ENCODE data around the gene SLC25A21.
A peak's percentile ranks its signal among the peaks of the same experiment; 100 is the strongest.
"Not testable (repeated sequence)": the region's sequence is repeated elsewhere in the genome, so short reads cannot be mapped to it uniquely, and the experiment has no call there.

Gene SLC25A21

DNA sequence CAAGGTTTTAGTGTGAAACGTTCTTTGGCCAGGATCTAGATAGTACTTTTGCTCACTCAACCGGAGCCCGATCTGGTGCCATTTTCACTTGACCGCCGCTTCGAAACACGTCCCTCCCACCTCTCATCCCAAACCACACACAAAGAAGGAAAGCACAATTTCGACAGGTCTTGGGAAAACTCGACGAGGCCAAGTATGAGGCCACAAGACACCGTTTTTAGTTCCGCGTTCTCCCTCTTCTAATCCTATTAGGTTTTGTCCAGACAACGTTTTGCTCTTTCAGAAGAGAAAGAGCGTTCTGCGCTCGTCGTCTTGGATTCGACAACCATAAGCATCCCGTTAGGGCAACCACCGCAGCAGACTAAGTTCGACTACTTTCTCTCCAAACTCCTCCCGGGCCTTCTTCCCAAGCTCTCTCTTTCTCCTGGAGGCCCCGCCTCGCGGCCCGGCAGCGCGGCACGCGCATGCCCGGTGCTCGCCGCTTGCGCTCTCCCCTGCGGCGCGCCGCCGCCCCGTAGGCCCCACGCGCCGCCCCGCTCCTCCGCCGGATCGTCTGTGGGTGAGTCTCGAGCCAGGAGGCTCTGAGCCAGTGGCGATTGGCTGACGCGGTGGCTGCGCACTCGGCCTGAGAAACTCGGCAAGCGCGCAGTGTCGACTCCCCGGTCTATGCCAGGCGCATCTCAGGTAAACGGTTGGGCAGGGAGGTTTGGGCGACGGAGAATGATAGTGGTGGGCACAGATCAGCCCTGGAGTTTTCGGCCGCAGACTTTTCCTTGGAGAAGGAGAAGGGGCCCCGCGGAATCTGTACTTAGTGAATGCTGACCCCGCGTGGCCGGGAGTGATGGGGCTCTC, 25.2 kb upstream of the SLC25A21 start, which contains the start of gene MIPOL1:
MIPOL1 (plus strand) TSS at position 517 of the 852 bp plus-strand sequence. CDS start 49,952 bp downstream, outside the sequence.
- Mint-ChIP-seq H3K27ac (no peak within 1 kb of the TSS), H3K36me3 (ENCODE audit: low read depth) (no peaks in the 10 kb centered on the region), H3K27me3 (peaks cover 31% of the 10 kb centered on the region), H3K4me3 (peak within 1 kb of the TSS; percentile 73), H3K9me3 (no peaks in the 10 kb centered on the region), H3K4me1 (ENCODE audit: low read depth) (peaks cover 14% of the 10 kb centered on the region)
- intact Hi-C loops (cut with micrococcal nuclease): no loop called here

DNA sequence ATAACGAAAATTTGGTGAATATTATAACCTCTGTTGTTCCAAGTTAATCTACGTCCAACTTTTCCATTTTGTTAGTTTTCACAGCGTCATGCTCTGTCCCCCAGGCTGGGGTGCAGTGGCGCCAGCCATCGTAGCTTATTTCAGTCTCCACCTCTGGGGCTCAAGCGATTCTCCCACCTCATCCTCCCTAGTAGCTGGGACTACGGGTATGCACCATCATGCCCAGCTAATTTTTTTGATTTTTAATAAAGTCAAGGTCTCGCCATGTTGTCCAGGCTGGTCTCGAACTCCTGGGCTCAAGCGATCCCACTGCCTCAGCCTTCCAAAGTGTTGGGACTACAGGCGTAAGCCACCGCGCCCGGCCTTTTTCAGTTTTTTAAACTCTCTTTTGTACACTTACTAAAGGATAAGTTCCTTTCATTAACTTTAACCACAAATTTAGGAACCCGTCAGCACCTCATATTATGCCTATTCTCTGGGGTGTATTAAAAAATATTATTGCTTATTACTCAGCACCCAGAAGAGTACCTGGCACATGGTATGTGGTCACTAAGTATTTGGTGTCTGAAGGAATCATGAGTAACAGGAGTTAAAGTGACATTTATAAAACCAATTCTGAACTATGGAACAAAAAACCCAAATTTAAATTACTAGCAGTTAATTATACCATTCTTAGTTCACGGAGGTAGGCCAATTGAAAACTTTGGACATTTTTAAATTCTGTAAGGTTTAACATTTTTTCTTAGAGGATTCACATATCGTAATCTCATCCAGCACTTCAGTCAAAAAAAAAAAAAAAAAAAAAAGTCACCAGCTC, 24.4 kb upstream of the SLC25A21 start:
- intact Hi-C loops (cut with micrococcal nuclease): no loop called here
- Mint-ChIP-seq H3K9me3 (no peaks in the 10 kb centered on the region), H3K4me1 (ENCODE audit: low read depth) (peaks cover 14% of the 10 kb centered on the region), H3K27ac (no peak overlapping the region), H3K4me3 (peak overlapping the region; percentile 73), H3K27me3 (peaks cover 31% of the 10 kb centered on the region), H3K36me3 (ENCODE audit: low read depth) (no peaks in the 10 kb centered on the region)

DNA sequence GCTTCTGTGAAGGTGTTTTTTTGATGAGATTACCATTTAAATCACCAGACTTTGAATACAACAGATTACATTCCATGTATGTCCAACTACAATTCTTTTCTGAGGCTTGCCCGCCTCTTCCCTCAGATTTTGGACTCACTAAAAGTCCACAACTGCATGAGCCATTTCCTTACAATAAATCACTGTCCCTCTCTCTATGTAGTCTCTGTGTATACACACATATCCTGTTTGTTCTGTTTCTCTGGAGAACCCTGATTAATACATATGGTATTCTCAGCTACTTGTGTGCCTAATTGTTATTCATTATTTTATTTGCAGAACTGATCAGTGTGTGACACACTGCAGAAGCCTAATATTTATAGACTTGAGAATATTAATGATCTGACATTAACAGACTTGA, 22.9 kb upstream of the SLC25A21 start:
- Mint-ChIP-seq H3K9me3 (no peaks in the 10 kb centered on the region), H3K36me3 (ENCODE audit: low read depth) (no peaks in the 10 kb centered on the region), H3K4me3 (no peak overlapping the region), H3K27me3 (peaks cover 31% of the 10 kb centered on the region), H3K27ac (no peak overlapping the region), H3K4me1 (ENCODE audit: low read depth) (peaks cover 14% of the 10 kb centered on the region)
- intact Hi-C loops (cut with micrococcal nuclease): no loop called here

DNA sequence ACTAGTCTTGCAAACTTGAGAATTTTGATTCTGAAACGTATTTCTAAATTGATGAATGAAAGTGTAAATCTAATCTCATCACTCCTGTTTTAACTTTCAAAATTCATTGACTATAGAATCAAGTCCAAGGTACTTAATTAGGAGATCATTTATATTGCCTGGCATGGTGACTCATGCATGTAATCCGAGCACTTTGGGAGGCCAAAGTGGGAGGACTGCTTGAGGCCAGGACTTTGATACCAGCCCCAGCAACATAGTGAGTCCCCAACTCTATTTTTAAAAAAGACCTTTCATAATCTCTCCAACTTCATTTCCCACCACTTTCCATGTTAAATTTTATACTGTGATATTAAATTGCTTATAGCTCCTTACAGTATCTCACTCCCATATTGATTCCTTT, 22.3 kb upstream of the SLC25A21 start:
- Mint-ChIP-seq H3K27ac (no peak overlapping the region), H3K4me3 (no peak overlapping the region), H3K4me1 (ENCODE audit: low read depth) (peaks cover 14% of the 10 kb centered on the region), H3K36me3 (ENCODE audit: low read depth) (no peaks in the 10 kb centered on the region), H3K9me3 (no peaks in the 10 kb centered on the region), H3K27me3 (peaks cover 31% of the 10 kb centered on the region)
- intact Hi-C loops (cut with micrococcal nuclease): no loop called here

DNA sequence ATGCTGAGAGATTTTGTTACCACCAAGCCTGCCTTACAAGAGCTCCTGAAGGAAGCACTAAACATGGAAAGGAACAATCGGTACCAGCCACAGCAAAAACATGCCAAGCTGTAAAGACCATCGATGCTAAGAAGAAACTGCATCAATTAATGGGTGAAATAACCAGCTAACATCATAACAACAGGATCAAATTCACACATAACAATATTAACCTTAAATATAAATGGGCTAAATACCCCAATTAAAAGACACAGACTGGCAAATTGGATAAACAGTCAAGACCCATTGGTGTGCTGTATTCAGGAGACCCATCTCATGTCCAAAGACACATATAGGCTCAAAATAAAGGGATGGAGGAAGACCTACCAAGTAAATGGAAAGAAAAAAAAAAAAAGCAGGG, 17.3 kb upstream of the SLC25A21 start:
- H3K27ac Mint-ChIP-seq; H3K36me3 Mint-ChIP-seq (ENCODE audit: low read depth): not testable (repeated sequence)

DNA sequence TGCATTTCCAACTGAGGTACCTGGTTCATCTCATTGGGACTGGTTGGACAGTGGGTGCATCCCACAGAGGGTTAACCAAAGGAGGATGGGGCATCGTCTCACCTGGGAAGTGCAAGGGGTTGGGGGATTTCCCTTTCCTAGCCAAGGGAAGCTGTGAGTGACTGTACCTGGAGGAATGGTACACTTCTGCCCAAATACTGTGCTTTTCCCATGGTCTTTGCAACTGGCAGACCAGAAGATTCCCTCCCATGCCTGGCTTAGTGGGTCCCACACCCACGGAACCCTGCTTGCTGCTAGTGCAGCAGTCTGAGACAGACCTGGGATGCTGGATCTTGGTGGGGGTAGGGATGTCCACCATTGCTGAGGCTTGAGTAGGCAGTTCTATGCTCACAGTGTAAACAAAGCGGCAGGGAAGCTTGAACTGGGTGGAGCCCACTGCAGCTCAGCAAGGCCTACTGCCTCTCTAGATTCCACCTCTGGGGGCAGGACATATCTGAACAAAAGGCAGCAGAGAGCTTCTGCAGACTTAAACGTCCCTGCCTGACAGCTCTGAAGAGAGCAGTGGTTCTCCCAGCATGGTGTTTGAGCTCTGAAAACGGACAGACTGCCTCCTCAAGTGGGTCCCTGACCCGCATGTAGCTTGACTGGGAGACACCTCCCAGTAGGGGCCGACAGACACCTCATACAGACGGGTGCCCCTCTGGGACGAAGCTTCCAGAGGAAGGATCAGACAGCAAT, 15.6 kb upstream of the SLC25A21 start:
- H3K27me3 Mint-ChIP-seq; H3K4me3 Mint-ChIP-seq; H3K9me3 Mint-ChIP-seq; intact Hi-C loops (cut with micrococcal nuclease); H3K4me1 Mint-ChIP-seq (ENCODE audit: low read depth); H3K36me3 Mint-ChIP-seq (ENCODE audit: low read depth); H3K27ac Mint-ChIP-seq: not testable (repeated sequence)

More for the DNA sequence above, 17.3 kb upstream of the SLC25A21 start:
- H3K4me1 Mint-ChIP-seq (ENCODE audit: low read depth); H3K9me3 Mint-ChIP-seq; intact Hi-C loops (cut with micrococcal nuclease); H3K27me3 Mint-ChIP-seq; H3K4me3 Mint-ChIP-seq: not testable (repeated sequence)

DNA sequence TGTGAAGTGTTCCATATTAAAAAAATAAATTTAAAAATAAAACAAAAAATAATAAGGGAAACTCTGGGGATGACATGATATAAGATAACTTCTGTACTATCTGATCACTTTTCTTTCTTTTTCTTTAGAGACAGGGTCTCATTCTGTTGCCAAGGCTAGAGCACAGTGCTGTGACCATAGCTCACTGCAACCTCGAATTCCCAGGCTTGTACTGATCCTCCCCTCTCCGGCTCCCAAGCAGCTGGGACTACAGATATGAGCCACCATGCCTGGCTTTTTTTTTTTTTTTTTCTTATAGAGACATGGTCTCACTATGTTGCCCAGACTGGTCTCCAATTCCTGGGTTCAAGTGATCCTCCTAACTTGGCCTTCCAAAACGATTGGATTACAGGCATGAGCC, 14.9 kb upstream of the SLC25A21 start:
- Mint-ChIP-seq H3K36me3 (ENCODE audit: low read depth) (no peaks in the 10 kb centered on the region), H3K4me1 (ENCODE audit: low read depth) (no peaks in the 10 kb centered on the region), H3K27me3 (no peaks in the 10 kb centered on the region), H3K27ac (no peak overlapping the region), H3K9me3 (no peaks in the 10 kb centered on the region), H3K4me3 (no peak overlapping the region)
- intact Hi-C loops (cut with micrococcal nuclease): no loop called here

DNA sequence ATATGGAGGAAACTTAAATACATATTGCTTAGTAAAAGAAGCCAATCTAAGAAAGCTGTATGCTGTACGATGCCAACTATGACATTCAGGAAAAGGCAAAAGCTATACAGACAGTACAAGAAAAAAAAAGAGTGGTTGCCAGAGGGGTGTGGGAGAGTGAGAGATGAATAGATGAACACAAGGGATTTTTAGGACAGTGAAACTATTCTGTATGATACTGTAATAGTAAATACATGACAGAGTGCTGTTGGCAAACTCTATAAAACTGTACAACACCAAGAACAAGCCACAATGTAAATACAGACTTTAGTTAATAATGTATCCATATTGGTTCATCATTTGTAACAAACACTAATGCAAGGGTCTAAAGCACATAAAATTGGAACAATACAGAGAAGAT, 14.5 kb upstream of the SLC25A21 start:
- H3K27me3 Mint-ChIP-seq: no peaks in the 10 kb centered on the region
- H3K4me1 Mint-ChIP-seq (ENCODE audit: low read depth): no peaks in the 10 kb centered on the region
- H3K27ac Mint-ChIP-seq: no peak overlapping the region
- intact Hi-C loops (cut with micrococcal nuclease): no loop called here
- no peaks in the 10 kb centered on the region for H3K9me3 Mint-ChIP-seq
- no peak overlapping the region for H3K4me3 Mint-ChIP-seq
- H3K36me3 Mint-ChIP-seq (ENCODE audit: low read depth): no peaks in the 10 kb centered on the region

DNA sequence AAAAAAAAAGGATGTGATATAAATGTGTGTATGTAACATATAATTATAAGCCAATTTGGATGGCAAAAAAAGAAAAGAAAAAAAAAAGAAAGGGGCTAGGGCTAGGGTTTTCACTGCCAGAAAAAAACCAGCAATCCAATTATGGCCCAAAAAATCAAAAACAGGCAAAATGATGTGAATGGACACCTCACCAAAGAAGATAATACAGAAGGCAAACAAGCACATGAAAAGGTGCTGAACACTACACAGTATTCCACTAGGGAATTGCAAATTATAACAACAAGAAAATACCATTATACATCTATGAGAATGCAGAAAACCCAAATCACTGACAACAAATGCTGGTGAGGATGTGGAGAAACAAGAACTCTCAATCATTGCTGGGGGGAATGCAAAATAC, 13.3 kb upstream of the SLC25A21 start:
- Mint-ChIP-seq H3K4me3 (no peak overlapping the region), H3K27me3 (no peaks in the 10 kb centered on the region), H3K27ac (no peak overlapping the region), H3K36me3 (ENCODE audit: low read depth) (no peaks in the 10 kb centered on the region), H3K4me1 (ENCODE audit: low read depth) (no peaks in the 10 kb centered on the region), H3K9me3 (no peaks in the 10 kb centered on the region)
- intact Hi-C loops (cut with micrococcal nuclease): no loop called here

DNA sequence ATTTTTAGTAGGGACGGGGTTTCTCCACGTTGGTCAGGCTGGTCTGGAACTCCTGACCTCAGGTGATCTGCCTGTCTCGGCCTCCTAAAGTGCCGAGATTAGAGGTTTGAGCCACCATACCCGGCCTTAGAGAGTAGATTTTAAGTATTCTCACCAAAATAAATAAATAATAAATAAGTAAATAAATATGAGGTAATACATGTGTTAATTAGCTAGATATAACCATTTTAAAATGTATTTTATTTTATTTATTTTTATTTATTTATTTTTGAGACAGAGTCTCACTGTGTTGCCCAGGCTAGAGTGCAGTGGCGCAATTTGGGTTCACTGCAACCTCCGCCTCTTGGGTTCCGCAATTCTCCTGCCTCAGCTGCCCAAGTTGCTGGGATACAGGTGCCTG, 12.1 kb upstream of the SLC25A21 start:
- H3K9me3 Mint-ChIP-seq; intact Hi-C loops (cut with micrococcal nuclease); H3K27me3 Mint-ChIP-seq; H3K27ac Mint-ChIP-seq; H3K4me3 Mint-ChIP-seq; H3K36me3 Mint-ChIP-seq (ENCODE audit: low read depth); H3K4me1 Mint-ChIP-seq (ENCODE audit: low read depth): not testable (repeated sequence)

DNA sequence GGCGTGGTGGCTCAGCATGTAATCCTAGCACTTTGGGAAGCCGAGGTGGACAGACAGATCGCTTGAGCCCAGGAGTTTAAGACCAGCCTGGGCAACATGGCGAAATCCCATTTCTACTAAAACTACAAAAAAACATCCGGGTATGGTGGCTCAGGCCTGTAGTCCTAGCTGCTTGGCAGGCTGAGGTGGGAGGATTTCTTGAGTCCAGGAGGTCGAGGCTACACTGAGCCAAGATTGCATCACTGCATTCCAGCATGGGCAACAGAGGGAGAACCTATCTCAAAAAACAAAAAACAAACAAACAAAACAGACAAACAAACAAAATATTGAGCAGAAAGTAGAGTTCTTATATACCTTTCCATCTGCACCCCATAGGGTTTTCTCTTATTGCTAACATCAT, 9.0 kb upstream of the SLC25A21 start:
- no peaks in the 10 kb centered on the region for H3K9me3 Mint-ChIP-seq
- no peaks in the 10 kb centered on the region for H3K36me3 Mint-ChIP-seq (ENCODE audit: low read depth)
- no peaks in the 10 kb centered on the region for H3K4me1 Mint-ChIP-seq (ENCODE audit: low read depth)
- no peak overlapping the region for H3K27ac Mint-ChIP-seq
- intact Hi-C loops (cut with micrococcal nuclease): no loop called here
- H3K27me3 Mint-ChIP-seq: no peaks in the 10 kb centered on the region
- no peak overlapping the region for H3K4me3 Mint-ChIP-seq

DNA sequence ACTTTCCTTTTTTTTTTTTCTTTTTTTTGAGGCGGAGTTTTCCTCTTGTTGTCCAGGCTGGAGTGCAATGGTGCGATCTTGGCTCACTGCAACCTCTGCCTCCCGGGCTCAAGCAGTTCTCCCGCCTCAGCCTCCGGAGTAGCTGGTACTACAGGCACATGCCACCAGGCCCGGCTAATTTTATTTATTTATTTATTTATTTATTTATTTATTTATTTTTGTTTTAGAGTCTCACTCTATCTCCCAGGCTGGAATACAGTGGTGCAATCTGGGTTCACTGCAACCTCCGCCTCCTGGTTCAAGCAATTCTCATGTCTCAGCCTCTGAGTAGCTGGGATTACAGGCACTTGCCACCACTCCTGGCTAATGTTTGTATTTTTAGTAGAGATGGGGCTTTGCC, 8.5 kb upstream of the SLC25A21 start:
- H3K4me3 Mint-ChIP-seq; H3K9me3 Mint-ChIP-seq; intact Hi-C loops (cut with micrococcal nuclease); H3K36me3 Mint-ChIP-seq (ENCODE audit: low read depth); H3K27ac Mint-ChIP-seq; H3K27me3 Mint-ChIP-seq; H3K4me1 Mint-ChIP-seq (ENCODE audit: low read depth): not testable (repeated sequence)

DNA sequence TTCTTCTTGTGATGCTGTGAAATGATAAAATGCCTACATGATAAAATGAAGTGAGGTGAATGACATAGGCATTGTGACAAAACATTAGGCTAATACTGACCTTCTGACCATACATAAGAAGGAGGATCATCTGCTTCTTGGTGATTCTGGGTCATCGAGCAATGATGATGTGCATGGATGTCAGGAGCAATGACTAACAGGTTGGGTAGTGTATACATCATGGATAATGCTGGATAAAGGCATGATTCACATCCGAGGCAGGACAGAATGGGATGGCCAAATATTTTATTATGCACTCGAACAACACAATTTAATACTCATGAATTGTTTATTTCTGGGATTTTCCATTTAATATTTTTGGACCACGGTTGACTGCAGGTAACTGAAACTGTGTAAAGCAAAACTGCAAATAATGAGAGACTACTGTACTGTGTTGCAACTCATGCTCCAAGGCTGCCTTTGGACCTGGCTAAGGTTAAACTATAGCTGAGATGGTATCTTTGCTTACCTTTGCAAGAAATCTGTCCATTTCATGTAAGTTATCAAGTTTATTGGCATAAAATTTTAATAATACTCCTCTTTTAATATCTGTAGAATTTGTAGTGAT, 7.6 kb upstream of the SLC25A21 start:
- no peaks in the 10 kb centered on the region for H3K4me1 Mint-ChIP-seq (ENCODE audit: low read depth)
- intact Hi-C loops (cut with micrococcal nuclease): no loop called here
- no peaks in the 10 kb centered on the region for H3K9me3 Mint-ChIP-seq
- no peaks in the 10 kb centered on the region for H3K36me3 Mint-ChIP-seq (ENCODE audit: low read depth)
- H3K27ac Mint-ChIP-seq: no peak overlapping the region
- H3K27me3 Mint-ChIP-seq: no peaks in the 10 kb centered on the region
- H3K4me3 Mint-ChIP-seq: no peak overlapping the region

Data from dendritic cell treated with granulocyte-macrophage colony-stimulating factor and Interleukin-4, amounts not matched to agents 40 ng/mL and 50 ng/mL, for 4 days (primary cell).